GM23338 (cell line): ENCODE results near the gene MST1. TPM values are rescaled to one million over a fixed set of nuclear protein-coding genes. Genes with fewer than 3 reads are reported as not detected.

Source experiments
- ATAC-seq: fragments of 200-7000 bp; cut with Tn5 transposase; 3 replicates; pipeline ENCODE4 v1.9.1; 2020
- DNase-seq: peaks from one replicate; pipeline ENCODE4 v3.0.0-alpha.2; 2015; ENCODE audit warnings: low spot score
- H2AFZ ChIP-seq: fragments of 200-600 bp; sonication (generic); 2 replicates; pipeline ENCODE4 v1.8.0; 2016; ENCODE audit warnings: antibody characterized with exemption, mild to moderate bottlenecking, moderate library complexity
- H3F3A ChIP-seq: fragments of 200-600 bp; sonication (generic); replicated peaks from 2 replicates; pipeline ENCODE4 v1.8.0; 2017; ENCODE audit warnings: antibody characterized with exemption, mixed run types, low read depth
- H3K27ac ChIP-seq: fragments of 200-600 bp; sonication (generic); 2 replicates; pipeline ENCODE4 v1.6.1; 2016; ENCODE audit warnings: low read depth
- H3K27me3 ChIP-seq: fragments of 200-600 bp; sonication (generic); 2 replicates; pipeline ENCODE4 v1.8.0; 2016; ENCODE audit warnings: mild to moderate bottlenecking, mixed run types, moderate library complexity; ENCODE audit not compliant: insufficient read depth
- H3K36me3 ChIP-seq: fragments of 200-600 bp; sonication (generic); 2 replicates; pipeline ENCODE4 v1.8.0; 2016; ENCODE audit warnings: mild to moderate bottlenecking; ENCODE audit not compliant: insufficient read depth
- H3K4me1 ChIP-seq: fragments of 200-600 bp; sonication (generic); 2 replicates; pipeline ENCODE4 v1.8.0; 2016; ENCODE audit warnings: mild to moderate bottlenecking, moderate library complexity; ENCODE audit not compliant: insufficient read depth
- H3K4me2 ChIP-seq: fragments of 200-600 bp; sonication (generic); 2 replicates; pipeline ENCODE4 v1.7.1; 2017; ENCODE audit warnings: mixed run types
- H3K4me3 ChIP-seq: fragments of 200-600 bp; sonication (generic); 2 replicates; pipeline ENCODE4 v1.6.1; 2016; ENCODE audit warnings: mixed run types
- H3K79me2 ChIP-seq: fragments of 200-600 bp; sonication (generic); replicated peaks from 2 replicates; pipeline ENCODE4 v1.8.0; 2017; ENCODE audit warnings: mild to moderate bottlenecking; ENCODE audit not compliant: insufficient read depth
- H3K9me2 ChIP-seq: fragments of 200-600 bp; sonication (generic); 2 replicates; pipeline ENCODE4 v1.8.0; 2017; ENCODE audit not compliant: insufficient read depth
- H4K20me1 ChIP-seq: fragments of 200-600 bp; sonication (generic); replicated peaks from 2 replicates; pipeline ENCODE4 v1.8.0; 2017; ENCODE audit warnings: mild to moderate bottlenecking; ENCODE audit not compliant: insufficient read depth
- H3K27ac Mint-ChIP-seq: 2 replicates; pipeline ENCODE4 v1.8.0; 2020; ENCODE audit warnings: inconsistent platforms, mild to moderate bottlenecking, moderate library complexity, mixed read lengths
- H3K27me3 Mint-ChIP-seq: 3 replicates; pipeline ENCODE4 v1.8.0; 2022; ENCODE audit warnings: low read depth, mild to moderate bottlenecking, moderate library complexity, mixed read lengths, inconsistent platforms; ENCODE audit not compliant: insufficient read depth, poor library complexity
- H3K36me3 Mint-ChIP-seq: 3 replicates; pipeline ENCODE4 v1.8.0; 2021; ENCODE audit warnings: low read depth, mild to moderate bottlenecking, inconsistent platforms, moderate library complexity, mixed read lengths
- H3K4me1 Mint-ChIP-seq: 3 replicates; pipeline ENCODE4 v1.8.0; 2020; ENCODE audit warnings: mild to moderate bottlenecking, inconsistent platforms, mixed read lengths
- H3K4me3 Mint-ChIP-seq: 3 replicates; pipeline ENCODE4 v1.8.0; 2021; ENCODE audit warnings: moderate library complexity, mild to moderate bottlenecking, inconsistent platforms, mixed read lengths
- H3K9me3 Mint-ChIP-seq: 3 replicates; pipeline ENCODE4 v1.8.0; 2020; ENCODE audit warnings: moderate library complexity, mild to moderate bottlenecking, inconsistent platforms, mixed read lengths
- CREB1 ChIP-seq: fragments of 250-450 bp; sonication (Bioruptor Pico); IDR thresholded peaks from 2 replicates; pipeline ENCODE4 v1.5.0; 2020; ENCODE audit warnings: low read depth, mild to moderate bottlenecking, moderate library complexity
- ETS1 ChIP-seq: IDR thresholded peaks from 2 replicates; pipeline ENCODE4 v1.6.1; 2016; ENCODE audit warnings: antibody characterized with exemption
- EZH2 ChIP-seq: fragments of 200-600 bp; sonication (generic); IDR thresholded peaks from one replicate; pipeline ENCODE4 v1.8.0; 2017; ENCODE audit warnings: antibody characterized with exemption, mild to moderate bottlenecking, low read depth; ENCODE audit not compliant: unreplicated experiment
- EZH2phosphoT487 ChIP-seq: fragments of 200-600 bp; sonication (generic); IDR thresholded peaks from one replicate; pipeline ENCODE4 v1.8.1; 2018; ENCODE audit warnings: antibody characterized with exemption; ENCODE audit not compliant: unreplicated experiment
- JUNB ChIP-seq: IDR thresholded peaks from one replicate; pipeline ENCODE4 v1.6.1; 2016; ENCODE audit warnings: antibody characterized with exemption; ENCODE audit not compliant: unreplicated experiment
- NANOG ChIP-seq: IDR thresholded peaks from 2 replicates; pipeline ENCODE4 v1.6.1; 2016; ENCODE audit warnings: antibody characterized with exemption, borderline replicate concordance
- POLR2AphosphoS5 ChIP-seq: IDR thresholded peaks from 2 replicates; pipeline ENCODE4 v1.6.1; 2016; ENCODE audit warnings: antibody characterized with exemption, low read depth
- ZNF114 ChIP-seq: fragments of 250-450 bp; sonication (Bioruptor Pico); IDR thresholded peaks from 2 replicates; pipeline ENCODE4 v1.5.0; 2020; ENCODE audit warnings: mild to moderate bottlenecking, moderate library complexity
- ZNF331 ChIP-seq: fragments of 250-450 bp; sonication (Bioruptor Pico); IDR thresholded peaks from 2 replicates; pipeline ENCODE4 v1.5.0; 2020; ENCODE audit warnings: low read depth, mild to moderate bottlenecking, moderate library complexity
- polyA plus RNA-seq: library from polyadenylated mRNA; unstranded; fragments of >200 nt; fragmentation: Nextera tagmentation; extraction: Ambion mirVana; gene quantifications from 2 replicates; pipeline ENCODE4 v1.2.1, GENCODE V29; 2016
- total RNA-seq: library from RNA; depleted of rRNA; stranded (reverse); fragments of >200 nt; shearing (Covaris generic); gene quantifications from 2 replicates; pipeline ENCODE4 v1.2.3, GENCODE V29; 2014
- TF ChIP-seq, protein P1 (sequence below): IDR thresholded peaks from one replicate; pipeline ENCODE4 v1.6.1; 2018; ENCODE audit warnings: antibody characterized with exemption; ENCODE audit not compliant: unreplicated experiment
- TF ChIP-seq, protein P2 (sequence below), 2 experiments: fragments of 200-600 bp in 1 of 2; sonication (generic) in 1 of 2; conservative IDR thresholded peaks; 2 replicates each; pipeline versions ENCODE4 v1.5.1 to v1.6.1; 2016 to 2017; ENCODE audit warnings: antibody characterized with exemption in 2 of 2, low read depth in 2 of 2, mild to moderate bottlenecking in 2 of 2, moderate library complexity in 1 of 2

MST1 gene
- total and polyA plus RNA-seq, 2 experiments from 2014 or later, result 5.9 to 11.1 TPM

GRCh38 chr3:49704629-49705028, 15.4 kb upstream of the MST1 start (continued):
- TF ChIP-seq, protein P1, sequence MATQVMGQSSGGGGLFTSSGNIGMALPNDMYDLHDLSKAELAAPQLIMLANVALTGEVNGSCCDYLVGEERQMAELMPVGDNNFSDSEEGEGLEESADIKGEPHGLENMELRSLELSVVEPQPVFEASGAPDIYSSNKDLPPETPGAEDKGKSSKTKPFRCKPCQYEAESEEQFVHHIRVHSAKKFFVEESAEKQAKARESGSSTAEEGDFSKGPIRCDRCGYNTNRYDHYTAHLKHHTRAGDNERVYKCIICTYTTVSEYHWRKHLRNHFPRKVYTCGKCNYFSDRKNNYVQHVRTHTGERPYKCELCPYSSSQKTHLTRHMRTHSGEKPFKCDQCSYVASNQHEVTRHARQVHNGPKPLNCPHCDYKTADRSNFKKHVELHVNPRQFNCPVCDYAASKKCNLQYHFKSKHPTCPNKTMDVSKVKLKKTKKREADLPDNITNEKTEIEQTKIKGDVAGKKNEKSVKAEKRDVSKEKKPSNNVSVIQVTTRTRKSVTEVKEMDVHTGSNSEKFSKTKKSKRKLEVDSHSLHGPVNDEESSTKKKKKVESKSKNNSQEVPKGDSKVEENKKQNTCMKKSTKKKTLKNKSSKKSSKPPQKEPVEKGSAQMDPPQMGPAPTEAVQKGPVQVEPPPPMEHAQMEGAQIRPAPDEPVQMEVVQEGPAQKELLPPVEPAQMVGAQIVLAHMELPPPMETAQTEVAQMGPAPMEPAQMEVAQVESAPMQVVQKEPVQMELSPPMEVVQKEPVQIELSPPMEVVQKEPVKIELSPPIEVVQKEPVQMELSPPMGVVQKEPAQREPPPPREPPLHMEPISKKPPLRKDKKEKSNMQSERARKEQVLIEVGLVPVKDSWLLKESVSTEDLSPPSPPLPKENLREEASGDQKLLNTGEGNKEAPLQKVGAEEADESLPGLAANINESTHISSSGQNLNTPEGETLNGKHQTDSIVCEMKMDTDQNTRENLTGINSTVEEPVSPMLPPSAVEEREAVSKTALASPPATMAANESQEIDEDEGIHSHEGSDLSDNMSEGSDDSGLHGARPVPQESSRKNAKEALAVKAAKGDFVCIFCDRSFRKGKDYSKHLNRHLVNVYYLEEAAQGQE, result no peak
- TF ChIP-seq EZH2 (no peak), ETS1 (no peak)

GRCh38 chr3:49703956-49704355, 14.7 kb upstream of the MST1 start:
- H3K4me1 Mint-ChIP-seq, result peaks cover 18% of the 10 kb centered on the region
- Histone ChIP-seq H3F3A (no peaks in the 10 kb centered on the region; the same call in 1 of the 2 replicates), H3K36me3 (no peaks in the 10 kb centered on the region), H2AFZ (no peak overlapping the region), H4K20me1 (peaks cover 5% of the 10 kb centered on the region; the same call in 1 of the 2 replicates), H3K4me1 (no peaks in the 10 kb centered on the region), H3K4me2 (no peak overlapping the region), H3K79me2 (no peaks in the 10 kb centered on the region), H3K4me3 (no peak overlapping the region), H3K27me3 (no peaks in the 10 kb centered on the region), H3K27ac (no peak overlapping the region), H3K9me2 (no peaks in the 10 kb centered on the region)
- peaks cover 24% of the 10 kb centered on the region for H3K27me3 Mint-ChIP-seq
- no peak overlapping the region for H3K27ac Mint-ChIP-seq
- no peak overlapping the region; the same call in 2 of the 3 replicates for H3K4me3 Mint-ChIP-seq
- peaks cover 15% of the 10 kb centered on the region for H3K36me3 Mint-ChIP-seq
- ATAC-seq (no peak), DNase-seq (no peak)
- H3K9me3 Mint-ChIP-seq, result no peaks in the 10 kb centered on the region
- TF ChIP-seq NANOG (no peak), EZH2phosphoT487 (no peak), JUNB (no peak), EZH2 (no peak), ZNF331 (no peak), ZNF114 (CRISPR knock-in tag) (no peak), CREB1 (CRISPR knock-in tag) (no peak), ETS1 (no peak), POLR2AphosphoS5 (no peak)
- TF ChIP-seq, protein P2, sequence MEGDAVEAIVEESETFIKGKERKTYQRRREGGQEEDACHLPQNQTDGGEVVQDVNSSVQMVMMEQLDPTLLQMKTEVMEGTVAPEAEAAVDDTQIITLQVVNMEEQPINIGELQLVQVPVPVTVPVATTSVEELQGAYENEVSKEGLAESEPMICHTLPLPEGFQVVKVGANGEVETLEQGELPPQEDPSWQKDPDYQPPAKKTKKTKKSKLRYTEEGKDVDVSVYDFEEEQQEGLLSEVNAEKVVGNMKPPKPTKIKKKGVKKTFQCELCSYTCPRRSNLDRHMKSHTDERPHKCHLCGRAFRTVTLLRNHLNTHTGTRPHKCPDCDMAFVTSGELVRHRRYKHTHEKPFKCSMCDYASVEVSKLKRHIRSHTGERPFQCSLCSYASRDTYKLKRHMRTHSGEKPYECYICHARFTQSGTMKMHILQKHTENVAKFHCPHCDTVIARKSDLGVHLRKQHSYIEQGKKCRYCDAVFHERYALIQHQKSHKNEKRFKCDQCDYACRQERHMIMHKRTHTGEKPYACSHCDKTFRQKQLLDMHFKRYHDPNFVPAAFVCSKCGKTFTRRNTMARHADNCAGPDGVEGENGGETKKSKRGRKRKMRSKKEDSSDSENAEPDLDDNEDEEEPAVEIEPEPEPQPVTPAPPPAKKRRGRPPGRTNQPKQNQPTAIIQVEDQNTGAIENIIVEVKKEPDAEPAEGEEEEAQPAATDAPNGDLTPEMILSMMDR (conservative IDR thresholded peaks at IDR 0.05; ENCODE audit: low read depth in 2 of 2), result no peak
- TF ChIP-seq, protein P1, result no peak
